NCI-H2227 (cell line): ENCODE results near the gene LENG9.
"Not testable (repeated sequence)": the region's sequence is repeated elsewhere in the genome, so short reads cannot be mapped to it uniquely, and the experiment has no call there.

Experiments used
- DNase-seq: peaks from one replicate; lab custom pipeline; 2025; ENCODE audit not compliant: unreplicated experiment; lab: John Stamatoyannopoulos, UW

LENG9 gene

GRCh38 chr19:54463531-54464043 lies at the start of gene LENG9:
Gene LENG9 (minus strand): TSS chr19:54463778. CDS start chr19:54463526, 252 bp downstream.
- DNase-seq = peak; percentile 89

- DNase-seq = not testable (repeated sequence)
These were observed 45.8 kb upstream of the LENG9 start for GRCh38 chr19:54509200-54509940.

GRCh38 chr19:54508487-54508886 lies 44.9 kb upstream of the LENG9 start:
- DNase-seq = not testable (repeated sequence)

GRCh38 chr19:54507824-54508223 lies 44.2 kb upstream of the LENG9 start:
- no peak for DNase-seq

- not testable (repeated sequence) for DNase-seq
These were observed 43.6 kb upstream of the LENG9 start for GRCh38 chr19:54507038-54507717.

- DNase-seq = no peak
These were observed 42.5 kb upstream of the LENG9 start for GRCh38 chr19:54506079-54506478.

- not testable (repeated sequence) for DNase-seq
These were observed 42.0 kb upstream of the LENG9 start for GRCh38 chr19:54505542-54505941.

GRCh38 chr19:54502518-54503048 lies 39.0 kb upstream of the LENG9 start, which contains the start of gene LAIR2:
Gene LAIR2 (plus strand): TSS chr19:54502831. CDS start chr19:54502919, 88 bp downstream.
- DNase-seq = no peak

- DNase-seq = not testable (repeated sequence)
These were observed 34.8 kb upstream of the LENG9 start for GRCh38 chr19:54498451-54498772.

GRCh38 chr19:54497747-54498450 lies 34.3 kb upstream of the LENG9 start:
- DNase-seq = not testable (repeated sequence)

GRCh38 chr19:54495284-54495683 lies 31.7 kb upstream of the LENG9 start:
- DNase-seq = not testable (repeated sequence)

- DNase-seq = no peak
These were observed 30.5 kb upstream of the LENG9 start for GRCh38 chr19:54493967-54494585.

GRCh38 chr19:54493056-54493455 lies 29.5 kb upstream of the LENG9 start:
- not testable (repeated sequence) for DNase-seq

GRCh38 chr19:54492568-54492967 lies 29.0 kb upstream of the LENG9 start:
- DNase-seq = no peak

- DNase-seq = no peak
These were observed 26.2 kb upstream of the LENG9 start for GRCh38 chr19:54489766-54490165.

- DNase-seq = no peak
These were observed 25.8 kb upstream of the LENG9 start for GRCh38 chr19:54489341-54489740.

- DNase-seq = no peak
These were observed 22.3 kb upstream of the LENG9 start for GRCh38 chr19:54485851-54486250.

GRCh38 chr19:54484451-54484850 lies 20.9 kb upstream of the LENG9 start:
- no peak for DNase-seq

GRCh38 chr19:54482889-54483288 lies 19.3 kb upstream of the LENG9 start:
- no peak for DNase-seq

- DNase-seq = peak; percentile 88
These were observed 17.9 kb upstream of the LENG9 start for GRCh38 chr19:54481326-54481930.
